ENCODE measurements around the gene ANKRD42.
"Not testable (repeated sequence)": the region's sequence is repeated elsewhere in the genome, so short reads cannot be mapped to it uniquely, and the experiment has no call there.

Gene ANKRD42

GRCh38 chr11:83249445-83249844 lies 55.9 kb downstream of the ANKRD42 start:
- DNase-seq = no peak

DNA sequence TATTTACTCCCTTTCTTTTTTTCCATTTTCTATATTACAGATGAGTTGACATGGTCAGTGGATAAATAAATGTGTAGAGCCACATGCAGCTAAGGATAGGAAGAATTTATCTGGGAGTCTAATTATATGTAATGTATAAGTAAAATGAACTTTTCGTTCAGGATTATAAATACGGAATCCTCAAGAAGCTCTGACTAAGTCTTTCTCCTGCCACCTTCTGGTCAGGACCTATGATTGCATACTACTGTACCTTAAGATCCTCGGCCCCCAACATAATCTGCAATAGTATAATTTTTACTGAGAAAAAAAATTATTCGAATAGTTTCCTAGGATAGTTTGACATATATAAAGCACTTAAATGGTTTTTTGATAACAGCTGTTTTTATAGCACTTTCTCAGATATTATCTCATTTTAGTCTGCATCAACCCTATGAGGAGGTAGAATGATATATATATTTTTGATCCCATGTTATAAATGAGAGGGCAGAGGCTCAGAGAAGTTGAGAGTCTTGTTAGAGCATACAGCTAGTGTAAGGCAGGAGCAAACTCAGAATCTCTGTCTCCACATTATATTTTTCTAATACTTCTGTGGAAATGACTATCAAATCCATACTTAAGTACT lies 56.6 kb downstream of the ANKRD42 start:
- peak; percentile 47 for DNase-seq

DNA sequence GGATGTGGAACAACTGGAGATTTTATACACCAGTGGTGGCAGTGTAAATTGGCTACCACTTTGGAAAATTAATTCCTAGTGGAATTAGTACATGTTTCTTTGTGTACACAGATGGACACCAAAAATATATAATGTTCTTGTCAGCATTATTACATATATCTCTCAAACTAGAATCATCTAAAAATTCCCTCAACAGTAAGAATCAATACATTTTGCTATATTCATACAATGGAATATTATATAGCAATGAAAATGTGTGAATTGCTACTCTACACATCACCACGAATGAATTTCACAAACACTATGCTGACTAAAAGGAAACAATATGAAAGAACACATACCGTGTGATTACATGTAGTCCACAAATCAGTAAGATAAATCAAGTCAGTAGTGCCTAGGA lies 58.8 kb downstream of the ANKRD42 start:
- DNase-seq = no peak

DNA sequence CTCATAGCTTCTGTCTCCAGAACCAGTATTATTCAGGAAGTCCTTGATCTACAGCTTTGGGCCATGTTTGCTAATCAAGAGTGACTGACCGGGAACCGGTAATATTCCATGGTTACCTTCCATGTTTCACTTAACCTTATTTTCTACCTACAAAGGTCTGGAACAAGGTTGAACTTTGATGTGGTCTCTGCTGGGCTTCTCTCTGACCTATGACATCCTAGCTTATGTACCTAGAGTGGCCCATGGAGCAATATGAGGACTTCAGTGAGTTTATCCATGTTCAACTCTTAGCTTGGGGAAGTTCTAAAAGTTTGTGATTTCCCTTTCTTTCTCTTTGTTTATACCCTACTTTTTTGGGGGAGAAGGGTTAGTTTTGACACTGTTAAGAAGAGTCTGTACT lies 59.4 kb downstream of the ANKRD42 start:
- DNase-seq = no peak

DNA sequence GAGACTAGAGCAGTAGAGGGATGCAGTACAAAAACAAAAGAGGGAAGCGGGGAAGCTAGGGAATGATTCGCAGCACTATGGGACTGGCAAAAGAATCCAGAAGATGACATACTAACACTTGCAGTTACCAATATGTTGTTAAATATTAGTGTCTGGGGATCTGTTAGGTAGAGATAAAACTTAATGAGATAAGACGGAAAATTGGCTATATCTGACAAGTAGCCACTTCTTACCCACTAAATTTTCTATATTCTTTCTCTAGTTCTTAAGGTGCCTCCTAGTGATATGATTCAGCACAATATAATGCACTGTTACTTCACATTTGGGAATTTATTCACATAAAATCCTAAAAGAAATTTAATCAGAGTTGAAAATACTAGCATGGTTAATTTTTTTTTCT lies 61.9 kb downstream of the ANKRD42 start:
- no peak for DNase-seq

- no peak for DNase-seq
These were observed 63.3 kb downstream of the ANKRD42 start for GRCh38 chr11:83256602-83257340.

- DNase-seq = no peak
These were observed 64.3 kb downstream of the ANKRD42 start for GRCh38 chr11:83257761-83258168.

- DNase-seq = no peak
These were observed 66.0 kb downstream of the ANKRD42 start for GRCh38 chr11:83259559-83259958.

- DNase-seq = no peak
These were observed 71.8 kb downstream of the ANKRD42 start for GRCh38 chr11:83265331-83265730.

DNA sequence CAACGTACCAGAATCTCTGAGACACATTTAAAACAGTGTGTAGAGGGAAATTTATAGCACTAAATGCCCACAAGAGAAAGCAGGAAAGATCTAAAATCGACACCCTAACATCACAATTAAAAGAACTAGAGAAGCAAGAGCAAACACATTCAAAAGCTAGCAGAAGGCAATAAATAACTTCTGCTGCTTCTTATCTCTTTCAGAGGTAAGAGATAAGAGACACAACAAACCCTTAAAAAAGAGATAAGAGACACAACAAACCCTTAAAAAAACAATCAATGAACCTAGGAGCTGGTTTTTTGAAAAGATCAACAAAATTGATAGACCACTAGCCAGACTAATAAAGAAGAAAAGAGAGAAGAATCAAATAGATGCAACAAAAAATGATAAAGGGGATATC lies 75.6 kb downstream of the ANKRD42 start:
- DNase-seq = not testable (repeated sequence)

DNA sequence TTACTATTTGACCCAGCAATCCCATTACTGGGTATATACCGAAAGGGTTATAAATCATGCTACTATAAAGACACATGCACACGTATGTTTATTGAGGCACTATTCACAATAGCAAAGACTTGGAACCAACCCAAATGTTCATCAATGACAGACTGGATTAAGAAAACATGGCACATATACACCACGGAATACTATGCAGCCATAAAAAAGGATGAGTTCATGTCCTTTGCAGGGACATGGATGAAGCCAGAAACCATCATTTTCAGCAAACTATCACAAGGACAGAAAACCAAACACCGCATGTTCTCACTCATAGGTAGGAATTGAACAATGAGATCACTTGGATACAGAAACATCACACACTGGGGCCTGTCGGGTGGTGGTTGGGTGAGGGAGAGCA lies 78.2 kb downstream of the ANKRD42 start:
- DNase-seq = not testable (repeated sequence)

DNA sequence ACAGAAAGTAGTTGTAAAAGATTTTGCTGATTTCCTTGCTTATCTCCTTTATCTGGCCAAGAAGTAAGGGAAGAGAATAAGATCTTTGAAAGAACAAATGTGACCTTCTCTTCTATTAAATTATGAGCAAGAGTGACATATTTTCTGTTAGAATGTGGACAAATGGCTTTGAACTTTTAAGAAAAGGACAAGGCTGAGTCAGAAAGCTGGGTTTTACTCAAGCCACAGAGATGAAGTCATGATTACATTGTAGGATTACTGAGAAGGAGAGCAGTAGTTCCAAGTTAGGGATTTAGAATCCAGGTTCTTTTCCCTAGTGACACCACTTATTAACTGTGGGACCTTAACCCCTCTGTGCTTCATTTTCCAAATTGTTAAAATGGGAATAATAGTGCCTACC lies 79.1 kb downstream of the ANKRD42 start:
- peak; percentile 15 for DNase-seq

DNA sequence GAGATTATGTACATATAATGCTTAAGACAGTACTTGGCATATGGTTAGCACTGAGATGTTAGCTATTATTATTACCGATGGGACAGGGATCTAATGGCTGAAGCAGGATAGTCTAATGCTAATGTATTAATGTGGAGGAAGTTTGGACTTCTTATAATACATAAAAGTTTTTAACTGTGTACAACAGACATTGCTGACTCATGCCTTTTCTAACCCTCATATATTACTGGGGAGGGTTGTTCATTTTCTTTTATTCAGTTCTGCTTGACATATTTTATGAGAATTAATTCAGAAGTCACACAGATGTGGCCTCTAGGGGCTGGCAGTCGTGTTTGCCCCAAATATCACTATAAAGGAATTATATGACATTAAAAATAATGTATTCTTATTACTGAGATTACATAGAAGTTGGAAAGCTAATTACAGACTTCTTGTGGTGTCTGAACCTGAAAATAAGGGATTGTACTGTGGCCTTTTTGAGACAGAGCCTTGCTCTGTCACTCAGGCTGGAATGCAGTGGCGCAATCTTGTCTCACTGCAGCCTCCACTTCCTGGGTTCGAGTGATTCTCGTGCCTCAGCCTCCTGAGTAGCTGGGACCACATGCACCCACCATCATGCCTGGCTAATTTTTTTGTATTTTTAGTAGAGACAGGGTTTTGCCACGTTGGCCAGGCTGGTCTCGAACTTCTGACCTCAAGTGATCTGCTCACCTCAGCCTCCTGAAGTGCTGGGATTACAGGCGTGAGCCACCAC lies 82.6 kb downstream of the ANKRD42 start:
- no peak for DNase-seq

DNA sequence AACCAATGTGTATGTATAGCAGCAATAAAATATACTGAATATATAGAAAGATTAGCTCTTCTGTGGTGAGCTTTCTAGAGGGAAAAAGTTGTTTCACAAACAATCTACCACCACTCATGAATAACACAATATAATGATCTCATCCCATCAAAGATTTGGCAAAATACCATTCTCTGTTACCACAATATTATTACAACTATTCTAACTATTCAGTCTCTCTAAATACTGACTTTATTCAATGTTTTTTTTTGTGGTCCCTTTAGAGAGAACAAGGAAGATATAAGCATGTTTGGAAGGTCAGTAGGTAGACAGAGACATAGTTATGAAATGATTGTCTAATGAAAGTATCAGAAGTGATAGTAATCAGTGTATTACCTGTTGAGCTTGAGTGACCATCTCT lies 84.8 kb downstream of the ANKRD42 start:
- no peak for DNase-seq

GRCh38 chr11:83280256-83280655 lies 86.7 kb downstream of the ANKRD42 start:
- DNase-seq = no peak

GRCh38 chr11:83282084-83282716 lies 88.7 kb downstream of the ANKRD42 start:
- DNase-seq = no peak

DNA sequence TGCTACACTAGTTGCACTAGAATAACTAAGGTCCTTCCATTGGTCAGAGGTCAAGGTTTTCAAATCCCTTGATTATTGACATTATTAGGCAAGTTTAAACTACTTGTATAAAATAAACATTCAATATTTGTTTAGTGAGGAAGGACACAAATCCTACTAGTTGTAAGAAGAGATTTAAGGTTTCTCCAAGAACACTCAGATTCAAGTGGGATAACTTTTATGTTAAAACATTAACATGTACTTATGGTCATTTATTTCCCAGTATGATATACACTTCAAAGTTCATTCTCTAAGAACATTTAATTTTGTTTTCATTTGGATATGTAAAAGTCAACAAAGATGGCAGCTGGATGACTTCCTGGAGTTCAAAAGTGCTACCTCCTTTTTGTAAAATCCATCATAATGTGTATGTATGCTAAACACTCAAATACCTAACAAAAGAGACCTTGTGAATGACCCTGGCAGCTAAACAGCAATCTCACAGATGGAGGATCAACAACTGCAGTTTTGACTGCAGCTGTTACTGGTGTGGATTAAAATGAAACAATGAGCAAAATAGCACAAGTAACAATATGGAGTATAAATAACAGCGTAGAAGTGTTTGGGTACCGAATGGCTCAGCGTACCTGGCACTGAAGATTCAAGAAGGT lies 91.1 kb downstream of the ANKRD42 start:
- DNase-seq = no peak

DNA sequence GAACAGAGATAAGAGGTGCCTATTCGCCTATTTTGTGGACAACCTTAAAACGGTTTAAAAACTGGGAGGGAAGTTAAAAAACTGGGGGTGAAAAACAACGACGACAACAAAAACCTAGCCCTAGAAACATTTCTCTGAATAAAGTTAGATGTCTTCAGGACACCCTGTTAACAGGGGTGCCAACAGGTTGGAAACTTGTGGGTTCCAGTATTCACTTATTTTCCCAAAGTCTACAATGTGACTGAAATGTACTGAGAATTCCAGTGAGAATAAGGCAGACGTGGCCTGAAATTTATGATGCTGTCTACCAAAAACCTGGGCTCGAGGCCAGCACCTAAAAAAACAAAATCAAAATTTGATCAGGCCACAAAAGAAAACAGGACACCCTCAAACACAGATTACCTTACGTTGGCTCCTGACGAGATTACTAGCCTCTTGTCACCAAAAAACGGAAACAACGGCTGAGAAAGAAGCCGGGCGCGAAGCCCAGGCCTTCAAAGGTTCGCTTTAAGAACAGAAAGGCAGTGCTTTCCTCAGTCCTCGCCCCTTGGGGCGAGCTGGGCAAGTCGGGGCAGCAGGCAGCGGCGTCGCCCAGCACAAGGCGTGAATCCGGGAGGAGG lies 91.7 kb downstream of the ANKRD42 start:
- DNase-seq = no peak

GRCh38 chr11:83285771-83286528 lies 92.4 kb downstream of the ANKRD42 start, which contains the start of gene CCDC90B:
TSS of gene CCDC90B (minus strand) at chr11:83286367. CDS start at chr11:83285972, 395 bp downstream.
- DNase-seq = peak; percentile 97

DNA sequence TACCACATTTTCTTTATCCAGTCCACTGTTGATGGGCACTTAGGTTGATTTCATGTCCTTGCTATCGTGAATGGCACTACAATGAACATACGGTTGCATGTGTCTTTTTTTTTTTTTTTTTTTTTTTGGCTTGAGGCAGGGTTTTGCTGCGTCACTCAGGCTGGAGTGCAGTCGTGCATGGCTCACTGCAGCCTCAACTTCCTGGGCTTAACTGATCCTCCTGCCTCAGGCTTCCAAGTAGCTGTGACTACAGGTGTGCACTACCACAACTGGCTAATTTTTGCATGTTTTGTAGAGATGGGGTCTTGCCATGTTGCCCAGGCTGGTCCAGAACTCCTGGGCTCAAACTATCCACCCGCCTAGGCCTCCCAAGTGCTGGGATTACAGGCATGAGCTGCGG lies 94.1 kb downstream of the ANKRD42 start:
- no peak for DNase-seq

- DNase-seq = peak; percentile 71
These were observed 99.4 kb downstream of the ANKRD42 start for GRCh38 chr11:83292709-83293456.

Measured in suppressor macrophage treated with lipopolysaccharide for 4 hours (primary cell).